Hepatocyte (in vitro differentiated cells): ENCODE measurements around the gene GRK5. TPM values are rescaled to one million over a fixed set of nuclear protein-coding genes. Genes with fewer than 3 reads are reported as not detected.

ENCODE experiments used
- DNase-seq: peaks from one replicate; pipeline ENCODE4 v3.0.0-alpha.2; 2016; ENCODE audit warnings: low spot score
- H2AFZ ChIP-seq: fragments of 200-600 bp; sonication (generic); 2 replicates; pipeline ENCODE4 v1.6.0; 2016; ENCODE audit warnings: antibody characterized with exemption, mild to moderate bottlenecking
- H3K27ac ChIP-seq: fragments of 200-600 bp; sonication (generic); 2 replicates; pipeline ENCODE4 v1.5.1; 2016; ENCODE audit warnings: mild to moderate bottlenecking
- H3K27me3 ChIP-seq: fragments of 200-600 bp; sonication (generic); 2 replicates; pipeline ENCODE4 v1.6.1; 2016
- H3K36me3 ChIP-seq: fragments of 200-600 bp; sonication (generic); replicated peaks from 2 replicates; pipeline ENCODE4 v1.5.1; 2016; ENCODE audit warnings: low read depth; ENCODE audit not compliant: insufficient read depth
- H3K4me1 ChIP-seq: fragments of 200-600 bp; sonication (generic); 2 replicates; pipeline ENCODE4 v1.5.1; 2016; ENCODE audit warnings: mild to moderate bottlenecking, moderate library complexity; ENCODE audit not compliant: insufficient read depth
- H3K4me2 ChIP-seq: fragments of 200-600 bp; sonication (generic); 2 replicates; pipeline ENCODE4 v1.6.0; 2016
- H3K4me3 ChIP-seq: fragments of 200-600 bp; sonication (generic); 2 replicates; pipeline ENCODE4 v1.5.1; 2016; ENCODE audit warnings: mild to moderate bottlenecking
- H3K79me2 ChIP-seq: fragments of 200-600 bp; sonication (generic); 2 replicates; pipeline ENCODE4 v1.6.0; 2017; ENCODE audit warnings: mild to moderate bottlenecking
- H3K9me2 ChIP-seq: fragments of 200-600 bp; sonication (generic); replicated peaks from 2 replicates; pipeline ENCODE4 v1.6.0; 2017; ENCODE audit warnings: mild to moderate bottlenecking; ENCODE audit not compliant: insufficient read depth
- H3K9me3 ChIP-seq: fragments of 200-600 bp; sonication (generic); 2 replicates; pipeline ENCODE4 v1.5.1; 2016; ENCODE audit warnings: low read depth, mild to moderate bottlenecking
- H4K20me1 ChIP-seq: fragments of 200-600 bp; sonication (generic); 2 replicates; pipeline ENCODE4 v1.6.0; 2016; ENCODE audit warnings: mild to moderate bottlenecking; ENCODE audit not compliant: insufficient read depth, poor library complexity, severe bottlenecking
- CTCF ChIP-seq: fragments of 200-600 bp; sonication (generic); IDR thresholded peaks from 2 replicates; pipeline ENCODE4 v1.5.1; 2016; ENCODE audit warnings: antibody characterized with exemption, mild to moderate bottlenecking; ENCODE audit not compliant: poor library complexity
- EZH2 ChIP-seq: fragments of 200-600 bp; sonication (generic); IDR thresholded peaks from 2 replicates; pipeline ENCODE4 v1.6.1; 2016; ENCODE audit warnings: antibody characterized with exemption, mild to moderate bottlenecking, borderline replicate concordance
- EZH2phosphoT487 ChIP-seq: fragments of 200-600 bp; sonication (generic); IDR thresholded peaks from one replicate; pipeline ENCODE4 v1.6.1; 2018; ENCODE audit warnings: antibody characterized with exemption, mild to moderate bottlenecking, low read depth, moderate library complexity; ENCODE audit not compliant: unreplicated experiment, severe bottlenecking
- WGBS: methylation state at CpG from one replicate; pipeline ENCODE4 v1.1.6; 2016; ENCODE audit warnings: low lambda C conversion rate; ENCODE audit errors: missing lambda C conversion rate; 5-methylcytosine and 5-hydroxymethylcytosine counted together
- polyA plus RNA-seq: library from polyadenylated mRNA; unstranded; fragments of >200 nt; fragmentation: Nextera tagmentation; extraction: Ambion mirVana; gene quantifications from 2 replicates; pipeline ENCODE4 v1.2.1, GENCODE V29; 2016
- total RNA-seq: library from RNA; depleted of rRNA; stranded (reverse); fragments of >200 nt; gene quantifications from 2 replicates; pipeline ENCODE4 v1.2.3, GENCODE V29; 2014

The GRK5 gene
- total and polyA plus RNA-seq, 2 experiments from 2014 or later = 7.6 to 19.9 TPM

- Histone ChIP-seq H3K4me1 (no peaks in the 10 kb centered on the region), H2AFZ (no peak overlapping the region), H3K27ac (no peak overlapping the region), H3K4me3 (no peak overlapping the region), H3K27me3 (no peaks in the 10 kb centered on the region), H3K9me2 (no peaks in the 10 kb centered on the region), H3K79me2 (no peaks in the 10 kb centered on the region), H3K4me2 (no peak overlapping the region), H4K20me1 (no peaks in the 10 kb centered on the region), H3K9me3 (no peaks in the 10 kb centered on the region), H3K36me3 (no peaks in the 10 kb centered on the region)
- WGBS = 91% methylated on average over 4 of the region's 4 CpGs
- no peak for DNase-seq
- TF ChIP-seq EZH2 = no peak
- no peak for TF ChIP-seq EZH2phosphoT487
- TF ChIP-seq CTCF = no peak
Measured at GRCh38 chr10:119191881-119192280, 15.5 kb upstream of the GRK5 start.

GRCh38 chr10:119197921-119198320 lies 9.4 kb upstream of the GRK5 start:
- no peaks in the 10 kb centered on the region for H3K79me2 ChIP-seq
- TF ChIP-seq EZH2 = no peak
- no peak for TF ChIP-seq CTCF
- no peak for TF ChIP-seq EZH2phosphoT487
- WGBS = 58% methylated on average over 4 of the region's 4 CpGs
- no peak overlapping the region for H3K27ac ChIP-seq
- no peaks in the 10 kb centered on the region for H3K9me3 ChIP-seq
- no peaks in the 10 kb centered on the region for H4K20me1 ChIP-seq
- no peaks in the 10 kb centered on the region for H3K9me2 ChIP-seq
- no peak overlapping the region for H3K4me2 ChIP-seq
- no peak overlapping the region for H3K4me3 ChIP-seq
- no peaks in the 10 kb centered on the region for H3K36me3 ChIP-seq
- no peak overlapping the region for H2AFZ ChIP-seq
- H3K27me3 ChIP-seq = no peaks in the 10 kb centered on the region
- H3K4me1 ChIP-seq = no peaks in the 10 kb centered on the region
- DNase-seq = no peak

GRCh38 chr10:119198438-119198837 lies 8.9 kb upstream of the GRK5 start:
- 60% methylated on average over 7 of the region's 7 CpGs for WGBS
- H3K79me2 ChIP-seq = no peaks in the 10 kb centered on the region
- no peaks in the 10 kb centered on the region for H3K9me2 ChIP-seq
- H4K20me1 ChIP-seq = no peaks in the 10 kb centered on the region
- H2AFZ ChIP-seq = no peak overlapping the region
- no peaks in the 10 kb centered on the region for H3K36me3 ChIP-seq
- no peak overlapping the region for H3K27ac ChIP-seq
- no peaks in the 10 kb centered on the region for H3K27me3 ChIP-seq
- TF ChIP-seq EZH2phosphoT487 (no peak), CTCF (peak; percentile 38), EZH2 (no peak)
- H3K4me3 ChIP-seq = no peak overlapping the region
- no peaks in the 10 kb centered on the region for H3K9me3 ChIP-seq
- no peak for DNase-seq
- no peaks in the 10 kb centered on the region for H3K4me1 ChIP-seq
- H3K4me2 ChIP-seq = no peak overlapping the region
